DMS153 treated with DMSO at 0.1 percent for 48 hours (cell line): Measurements from ENCODE around the gene PRSS56.
"Not testable (repeated sequence)": the region's sequence is repeated elsewhere in the genome, so short reads cannot be mapped to it uniquely, and the experiment has no call there.

Source experiments
- DNase-seq: peaks from one replicate; lab custom pipeline; 2025; ENCODE audit not compliant: unreplicated experiment; lab: John Stamatoyannopoulos, UW

Gene PRSS56

GRCh38 chr2:232569541-232569940 lies 49.4 kb downstream of the PRSS56 start:
- no peak for DNase-seq

DNA sequence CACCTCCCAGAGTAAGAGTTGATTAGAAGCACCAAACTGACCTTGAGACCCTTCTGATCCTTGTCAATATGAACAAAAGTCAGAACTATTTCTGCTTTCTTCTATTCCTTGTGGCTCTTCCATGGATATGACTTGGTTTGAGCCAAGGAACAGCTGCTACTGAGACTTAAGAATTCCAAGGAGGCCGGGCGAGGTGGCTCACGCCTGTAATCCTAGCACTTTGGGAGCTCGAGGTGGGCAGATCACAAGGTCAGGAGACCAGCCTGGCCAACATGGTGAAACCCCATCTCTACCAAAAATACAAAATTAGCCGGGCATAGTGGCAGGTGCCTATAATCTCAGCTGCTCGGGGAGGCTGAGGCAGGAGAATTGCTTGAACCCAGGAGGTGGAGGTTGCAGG lies 50.3 kb downstream of the PRSS56 start:
- DNase-seq: not testable (repeated sequence)

DNA sequence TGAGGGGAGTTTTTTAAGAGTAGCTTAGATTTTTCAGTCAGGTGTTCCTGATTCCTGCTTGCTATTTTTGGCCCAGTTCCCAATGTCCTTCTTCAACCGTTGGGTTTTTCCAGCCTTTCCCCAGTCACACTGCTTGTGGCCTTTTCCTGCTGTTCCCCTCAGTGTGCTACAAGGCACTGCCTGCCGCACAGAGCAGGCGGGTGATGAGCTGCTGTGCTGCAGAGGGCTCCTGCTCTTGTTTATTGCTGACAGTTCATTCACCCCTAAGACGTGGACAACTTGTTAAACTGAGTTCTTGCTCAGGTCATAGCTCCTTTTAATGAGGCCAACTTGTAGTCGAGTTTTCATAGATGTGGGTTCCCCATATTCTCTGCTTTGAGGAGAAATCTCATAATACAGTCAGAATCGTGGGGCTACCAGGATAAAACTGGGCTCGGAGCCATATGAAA lies 50.9 kb downstream of the PRSS56 start:
- DNase-seq: no peak

- no peak for DNase-seq
These were observed 52.9 kb downstream of the PRSS56 start for GRCh38 chr2:232573042-232573441.

DNA sequence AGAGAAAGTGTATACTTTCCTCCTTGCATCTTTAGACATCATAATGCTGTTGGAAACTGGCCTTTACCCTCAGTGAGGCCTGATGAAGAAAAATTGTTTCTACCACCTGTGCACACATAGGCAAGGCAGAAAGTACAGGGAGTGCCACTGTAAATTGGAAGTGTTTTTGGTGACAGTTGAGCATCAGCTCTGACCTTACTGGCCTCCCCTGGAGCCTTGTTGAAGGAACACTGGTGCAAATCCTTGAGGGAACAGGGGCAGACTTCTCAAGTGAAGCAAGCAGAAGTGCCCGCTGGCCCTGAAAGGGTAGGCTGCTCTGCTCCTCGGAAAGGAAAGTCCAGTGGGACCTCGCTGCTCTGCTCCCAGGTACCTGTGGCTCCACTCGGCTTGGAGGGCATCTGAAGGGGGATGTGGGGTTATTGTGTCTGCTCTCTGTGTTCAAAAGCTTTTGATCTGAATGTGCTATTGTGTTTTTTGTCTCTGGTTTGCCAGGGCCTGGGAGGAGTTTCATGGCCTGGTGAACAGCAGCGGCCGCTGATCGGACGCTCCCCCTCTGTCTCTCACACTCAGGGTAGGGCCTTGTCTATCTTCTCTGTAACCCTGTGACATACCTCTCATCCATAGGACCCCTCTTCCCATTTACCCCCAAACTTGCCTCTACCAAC lies 53.7 kb downstream of the PRSS56 start:
- no peak for DNase-seq

DNA sequence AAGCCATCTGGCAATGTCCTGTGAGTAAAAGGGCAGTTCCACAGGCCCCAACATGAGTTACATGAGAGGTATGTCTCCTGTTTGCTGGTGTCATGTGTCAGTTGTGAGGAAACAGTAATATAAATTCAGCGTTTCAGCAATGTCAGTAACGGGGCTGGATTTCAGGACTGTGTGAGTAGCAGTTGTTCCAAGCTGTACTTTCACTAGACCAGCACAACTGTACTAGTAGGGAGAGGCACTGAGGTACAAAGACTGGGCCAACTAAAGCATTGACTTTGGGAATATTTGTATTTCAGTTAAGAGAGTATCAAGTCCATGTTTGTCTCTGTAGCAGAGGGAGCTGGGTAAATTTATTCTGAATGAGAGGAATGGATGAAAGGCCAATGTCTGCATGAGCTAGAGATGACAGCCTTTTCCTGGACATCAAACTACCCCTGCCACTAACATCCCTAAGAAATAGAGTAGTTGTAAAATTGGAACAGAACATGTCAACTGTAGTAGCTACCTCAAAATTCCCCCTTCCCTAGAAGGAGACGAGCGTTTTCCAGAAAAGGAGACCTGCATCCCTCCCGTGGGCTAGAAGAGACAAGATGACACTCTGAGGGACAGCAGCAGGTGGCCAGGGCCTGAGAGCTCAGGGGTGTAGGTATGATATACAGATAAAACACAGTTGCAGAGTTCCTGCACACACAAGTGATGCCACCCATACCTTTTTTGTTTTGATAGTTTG lies 54.7 kb downstream of the PRSS56 start:
- DNase-seq: no peak
